Activated T-helper 17 cell treated with anti-CD3 and anti-CD28 coated beads, Interleukin-2, amount 50 U/mL, for 72 hours (primary cell): ENCODE measurements around the gene DDX31. TPM values are rescaled to one million over a fixed set of nuclear protein-coding genes. Genes with fewer than 3 reads are reported as not detected.
"Not testable (repeated sequence)": the region's sequence is repeated elsewhere in the genome, so short reads cannot be mapped to it uniquely, and the experiment has no call there.

Source experiments
- ATAC-seq: fragments of 150-1000 bp; cut with Tn5 transposase; replicated peaks from 2 replicates; pipeline ENCODE4 v1.10.0; 2021; ENCODE audit warnings: mild to moderate bottlenecking, moderate library complexity
- H3K27ac Mint-ChIP-seq: one replicate; pipeline ENCODE4 v1.8.0; 2022; ENCODE audit warnings: mixed read lengths
- H3K27me3 Mint-ChIP-seq: one replicate; pipeline ENCODE4 v1.8.0; 2022; ENCODE audit warnings: mixed read lengths
- H3K36me3 Mint-ChIP-seq: one replicate; pipeline ENCODE4 v1.8.0; 2022; ENCODE audit warnings: low read depth, mild to moderate bottlenecking, mixed read lengths
- H3K4me1 Mint-ChIP-seq: one replicate; pipeline ENCODE4 v1.8.0; 2022; ENCODE audit warnings: mixed read lengths
- H3K4me3 Mint-ChIP-seq: one replicate; pipeline ENCODE4 v1.8.0; 2022; ENCODE audit warnings: mild to moderate bottlenecking, mixed read lengths
- H3K9me3 Mint-ChIP-seq: one replicate; pipeline ENCODE4 v1.8.0; 2022; ENCODE audit warnings: mixed read lengths
- total RNA-seq, 2 donors: library from RNA; stranded (reverse); gene quantifications; one replicate each; pipeline ENCODE4 v1.2.3, GENCODE V29; 2022

The DDX31 gene
- total RNA-seq, 2 donors from 2014 or later: 12.7 to 23.0 TPM

DNA sequence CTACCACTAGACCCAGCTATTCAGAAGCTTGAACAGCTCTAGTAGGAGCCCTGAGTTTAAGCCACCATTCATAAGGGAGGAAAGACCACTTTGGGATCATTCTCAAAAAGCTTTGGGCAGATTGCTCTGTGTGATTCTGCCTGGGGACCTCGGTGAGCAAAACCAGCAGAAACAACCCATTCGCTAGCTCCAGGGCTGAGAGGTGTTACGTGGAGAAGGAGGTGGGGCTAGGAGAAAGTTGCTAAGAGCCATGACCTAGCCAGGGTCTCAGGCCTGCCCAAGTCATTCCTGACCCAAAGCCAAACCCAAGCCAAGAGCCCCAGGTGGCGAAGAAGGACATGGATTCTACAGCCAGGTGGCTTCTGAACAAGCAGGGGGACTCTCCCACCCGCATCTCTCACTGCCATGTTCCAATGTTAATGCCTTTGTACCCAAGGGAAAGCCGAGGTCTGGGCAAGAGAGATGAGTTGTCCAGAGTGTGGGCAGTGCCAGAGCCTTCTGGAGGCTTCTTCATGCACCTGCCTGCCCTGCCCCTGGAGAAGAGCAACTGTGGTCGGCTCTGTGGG is 91.3 kb downstream of the DDX31 start:
- Mint-ChIP-seq H3K27me3 (peaks cover 47% of the 10 kb centered on the region), H3K9me3 (no peaks in the 10 kb centered on the region), H3K27ac (no peak overlapping the region), H3K4me1 (no peaks in the 10 kb centered on the region), H3K36me3 (peaks cover 6% of the 10 kb centered on the region), H3K4me3 (no peak overlapping the region)
- no peak for ATAC-seq

GRCh38 chr9:132577119-132577518 is 92.7 kb downstream of the DDX31 start:
- no peak for ATAC-seq
- Mint-ChIP-seq H3K4me3 (no peak overlapping the region), H3K27me3 (peaks cover 45% of the 10 kb centered on the region), H3K36me3 (peaks cover 6% of the 10 kb centered on the region), H3K4me1 (no peaks in the 10 kb centered on the region), H3K27ac (no peak overlapping the region), H3K9me3 (no peaks in the 10 kb centered on the region)

- no peaks in the 10 kb centered on the region for H3K4me1 Mint-ChIP-seq
Measured at GRCh38 chr9:132575811-132576210, 94.0 kb downstream of the DDX31 start.

DNA sequence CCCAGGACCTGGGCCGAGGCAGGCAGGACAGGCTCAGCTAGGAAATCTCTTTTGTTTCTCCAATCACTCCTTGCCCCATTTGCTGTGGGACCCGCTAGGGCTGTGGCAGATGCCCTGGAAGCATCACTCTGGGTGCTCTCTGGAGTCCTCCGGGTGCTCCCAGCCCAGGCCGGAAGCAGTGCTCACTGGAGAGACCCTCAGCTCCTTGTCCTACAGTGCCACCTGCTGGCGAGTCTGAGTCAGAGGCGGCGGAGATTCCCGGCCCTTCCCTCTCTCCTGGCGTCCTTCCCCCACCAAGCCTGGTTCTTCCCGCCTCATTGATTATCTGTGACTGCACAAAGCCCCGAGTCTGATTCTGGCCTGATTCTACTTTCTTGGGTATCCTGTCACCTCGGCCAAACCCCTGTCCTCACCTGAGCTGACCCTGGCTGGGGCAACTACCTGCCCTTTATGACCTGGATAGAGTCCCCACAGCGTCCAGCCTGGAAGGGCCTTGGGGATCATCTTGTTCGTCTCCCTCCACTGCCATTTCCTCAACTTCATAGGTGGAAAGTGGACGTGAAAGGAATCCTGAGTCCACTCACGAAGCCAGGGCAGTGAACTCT is 94.7 kb downstream of the DDX31 start:
- peaks cover 46% of the 10 kb centered on the region for H3K27me3 Mint-ChIP-seq
- ATAC-seq: peak; percentile 69

More at GRCh38 chr9:132575811-132576210, 94.0 kb downstream of the DDX31 start:
- Mint-ChIP-seq H3K9me3 (no peaks in the 10 kb centered on the region), H3K27me3 (peaks cover 46% of the 10 kb centered on the region), H3K36me3 (no peaks in the 10 kb centered on the region), H3K4me3 (no peak overlapping the region), H3K27ac (no peak overlapping the region)
- no peak for ATAC-seq

GRCh38 chr9:132572921-132573320 is 96.9 kb downstream of the DDX31 start:
- no peaks in the 10 kb centered on the region for H3K4me1 Mint-ChIP-seq
- H3K9me3 Mint-ChIP-seq: no peaks in the 10 kb centered on the region
- no peaks in the 10 kb centered on the region for H3K36me3 Mint-ChIP-seq
- no peak for ATAC-seq
- no peak overlapping the region for H3K4me3 Mint-ChIP-seq
- H3K27ac Mint-ChIP-seq: no peak overlapping the region
- H3K27me3 Mint-ChIP-seq: peaks cover 39% of the 10 kb centered on the region

More for the DNA sequence above, 94.7 kb downstream of the DDX31 start:
- Mint-ChIP-seq H3K4me3 (no peak overlapping the region), H3K27ac (no peak overlapping the region), H3K4me1 (no peaks in the 10 kb centered on the region), H3K9me3 (no peaks in the 10 kb centered on the region), H3K36me3 (no peaks in the 10 kb centered on the region)

- ATAC-seq: no peak
- H3K4me1 Mint-ChIP-seq: no peaks in the 10 kb centered on the region
- no peak overlapping the region for H3K4me3 Mint-ChIP-seq
- no peaks in the 10 kb centered on the region for H3K9me3 Mint-ChIP-seq
- peaks cover 37% of the 10 kb centered on the region for H3K27me3 Mint-ChIP-seq
- no peak overlapping the region for H3K27ac Mint-ChIP-seq
- H3K36me3 Mint-ChIP-seq: no peaks in the 10 kb centered on the region
Measured at GRCh38 chr9:132571806-132572600, 97.8 kb downstream of the DDX31 start.

- not testable (repeated sequence) for H3K4me3 Mint-ChIP-seq, H3K9me3 Mint-ChIP-seq, ATAC-seq, H3K36me3 Mint-ChIP-seq, H3K27ac Mint-ChIP-seq, H3K4me1 Mint-ChIP-seq
- H3K27me3 Mint-ChIP-seq: peaks cover 22% of the 10 kb centered on the region
Measured at GRCh38 chr9:132568787-132569186, 101.0 kb downstream of the DDX31 start.

- Mint-ChIP-seq H3K27me3 (peaks cover 19% of the 10 kb centered on the region), H3K36me3 (no peaks in the 10 kb centered on the region), H3K27ac (no peak overlapping the region), H3K4me3 (no peak overlapping the region), H3K4me1 (no peaks in the 10 kb centered on the region), H3K9me3 (no peaks in the 10 kb centered on the region)
- no peak for ATAC-seq
Measured at GRCh38 chr9:132564526-132564925, 105.3 kb downstream of the DDX31 start.

GRCh38 chr9:132562306-132562573 is 107.5 kb downstream of the DDX31 start:
- Mint-ChIP-seq H3K9me3 (no peaks in the 10 kb centered on the region), H3K27me3 (peaks cover 21% of the 10 kb centered on the region), H3K27ac (no peak overlapping the region), H3K4me3 (no peak overlapping the region), H3K4me1 (no peaks in the 10 kb centered on the region), H3K36me3 (no peaks in the 10 kb centered on the region)
- ATAC-seq: no peak

GRCh38 chr9:132560616-132561202 is 109.1 kb downstream of the DDX31 start:
- H3K27ac Mint-ChIP-seq: no peak overlapping the region

DNA sequence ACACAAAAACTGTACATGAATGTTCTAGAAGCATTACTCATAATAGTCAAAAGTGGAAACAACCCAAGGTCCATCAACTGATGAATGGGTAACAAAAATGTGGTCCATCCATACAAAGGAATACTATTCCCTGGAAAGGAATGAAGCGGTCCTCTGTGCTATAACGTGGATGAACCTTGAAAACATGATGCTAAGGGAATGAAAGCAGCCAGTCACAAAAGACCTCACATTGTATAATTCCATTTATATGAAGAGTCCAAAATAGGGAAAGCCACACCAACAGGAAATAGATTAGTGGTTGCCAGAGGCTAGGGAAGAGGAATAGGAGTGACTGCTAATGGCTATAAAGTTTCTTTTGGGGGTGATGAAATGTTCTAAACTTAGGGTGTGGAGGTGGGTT is 110.1 kb downstream of the DDX31 start:
- ATAC-seq: no peak
- peaks cover 26% of the 10 kb centered on the region for H3K27me3 Mint-ChIP-seq
- no peak overlapping the region for H3K27ac Mint-ChIP-seq
- no peak overlapping the region for H3K4me3 Mint-ChIP-seq
- H3K4me1 Mint-ChIP-seq: no peaks in the 10 kb centered on the region
- no peaks in the 10 kb centered on the region for H3K36me3 Mint-ChIP-seq
- H3K9me3 Mint-ChIP-seq: no peaks in the 10 kb centered on the region

More at GRCh38 chr9:132560616-132561202, 109.1 kb downstream of the DDX31 start:
- no peaks in the 10 kb centered on the region for H3K4me1 Mint-ChIP-seq
- H3K27me3 Mint-ChIP-seq: peaks cover 20% of the 10 kb centered on the region
- H3K9me3 Mint-ChIP-seq: no peaks in the 10 kb centered on the region
- no peaks in the 10 kb centered on the region for H3K36me3 Mint-ChIP-seq
- no peak for ATAC-seq
- H3K4me3 Mint-ChIP-seq: no peak overlapping the region

GRCh38 chr9:132557159-132557558 is 112.6 kb downstream of the DDX31 start:
- Mint-ChIP-seq H3K36me3 (no peaks in the 10 kb centered on the region), H3K4me1 (no peaks in the 10 kb centered on the region)

GRCh38 chr9:132556714-132557113 is 113.1 kb downstream of the DDX31 start:
- Mint-ChIP-seq H3K4me1 (no peaks in the 10 kb centered on the region), H3K4me3 (no peak overlapping the region), H3K9me3 (no peaks in the 10 kb centered on the region), H3K27ac (no peak overlapping the region), H3K36me3 (no peaks in the 10 kb centered on the region), H3K27me3 (peaks cover 26% of the 10 kb centered on the region)
- ATAC-seq: no peak

More at GRCh38 chr9:132557159-132557558, 112.6 kb downstream of the DDX31 start:
- Mint-ChIP-seq H3K4me3 (no peak overlapping the region), H3K27me3 (peaks cover 26% of the 10 kb centered on the region), H3K9me3 (no peaks in the 10 kb centered on the region), H3K27ac (no peak overlapping the region)
- no peak for ATAC-seq

GRCh38 chr9:132556235-132556634 is 113.5 kb downstream of the DDX31 start:
- H3K9me3 Mint-ChIP-seq: no peaks in the 10 kb centered on the region
- no peaks in the 10 kb centered on the region for H3K36me3 Mint-ChIP-seq
- no peaks in the 10 kb centered on the region for H3K4me1 Mint-ChIP-seq
- no peak for ATAC-seq
- H3K27me3 Mint-ChIP-seq: peaks cover 26% of the 10 kb centered on the region
- no peak overlapping the region for H3K27ac Mint-ChIP-seq
- H3K4me3 Mint-ChIP-seq: no peak overlapping the region

GRCh38 chr9:132555528-132555927 is 114.3 kb downstream of the DDX31 start:
- H3K27ac Mint-ChIP-seq: no peak overlapping the region
- ATAC-seq: no peak

More at GRCh38 chr9:132555528-132555927, 114.3 kb downstream of the DDX31 start:
- Mint-ChIP-seq H3K4me1 (no peaks in the 10 kb centered on the region), H3K4me3 (no peak overlapping the region), H3K27me3 (peaks cover 25% of the 10 kb centered on the region), H3K9me3 (no peaks in the 10 kb centered on the region), H3K36me3 (no peaks in the 10 kb centered on the region)
